Cardiac muscle cell (in vitro differentiated cells and primary cell): ENCODE results near the gene WDR88. TPM values are rescaled to one million over a fixed set of nuclear protein-coding genes. Genes with fewer than 3 reads are reported as not detected.

Experiments
- DNase-seq, 2 donors: peaks; one replicate each; pipeline versions ENCODE4 v3.0.0 to v3.0.0-alpha.2; 2010 to 2017; ENCODE audit warnings: low read depth in 1 of 2, low spot score in 1 of 2
- H3K27ac ChIP-seq: fragments of 200-600 bp; sonication (generic); 2 replicates; pipeline ENCODE4 v1.5.1; 2016
- H3K27me3 ChIP-seq: fragments of 200-600 bp; sonication (generic); 2 replicates; pipeline ENCODE4 v1.6.0; 2016; ENCODE audit warnings: control low read depth
- H3K36me3 ChIP-seq: fragments of 200-600 bp; sonication (generic); 2 replicates; pipeline ENCODE4 v1.5.1; 2016; ENCODE audit warnings: control low read depth
- H3K4me1 ChIP-seq: fragments of 200-600 bp; sonication (generic); 2 replicates; pipeline ENCODE4 v1.8.1; 2017; ENCODE audit warnings: low read depth, mild to moderate bottlenecking, mixed run types
- H3K4me3 ChIP-seq: fragments of 200-600 bp; sonication (generic); 2 replicates; pipeline ENCODE4 v1.5.1; 2016; ENCODE audit warnings: mild to moderate bottlenecking
- H3K9me3 ChIP-seq: fragments of 200-600 bp; sonication (generic); 2 replicates; pipeline ENCODE4 v1.5.1; 2017; ENCODE audit warnings: low read depth, mild to moderate bottlenecking, control low read depth
- CTCF ChIP-seq: IDR thresholded peaks from 2 replicates; pipeline ENCODE4 v1.5.1; 2012; ENCODE audit warnings: low read depth, mild to moderate bottlenecking, low read length
- polyA plus RNA-seq: library from polyadenylated mRNA; unstranded; fragments of >200 nt; fragmentation: Nextera tagmentation; extraction: Ambion mirVana; gene quantifications from 2 replicates; pipeline ENCODE4 v1.2.1, GENCODE V29; 2016
- total RNA-seq: library from RNA; depleted of rRNA; stranded (reverse); fragments of >200 nt; gene quantifications from 2 replicates; pipeline ENCODE4 v1.2.3, GENCODE V29; 2016

Gene WDR88
- total and polyA plus RNA-seq, 2 experiments from 2014 or later: 0.78 TPM; not detected in 1

- no peaks in the 10 kb centered on the region for H3K27me3 ChIP-seq
- no peak overlapping the region for H3K4me3 ChIP-seq
- no peaks in the 10 kb centered on the region for H3K36me3 ChIP-seq
- no peak overlapping the region for H3K27ac ChIP-seq
- no peaks in the 10 kb centered on the region for H3K9me3 ChIP-seq
- DNase-seq: no peak
- H3K4me1 ChIP-seq: no peaks in the 10 kb centered on the region
- no peak for TF ChIP-seq CTCF
Measured at GRCh38 chr19:33196446-33197193, 64.7 kb downstream of the WDR88 start.

GRCh38 chr19:33197591-33198000 lies 65.7 kb downstream of the WDR88 start:
- Histone ChIP-seq H3K27ac (no peak overlapping the region), H3K4me1 (no peaks in the 10 kb centered on the region), H3K9me3 (no peaks in the 10 kb centered on the region), H3K4me3 (no peak overlapping the region), H3K27me3 (no peaks in the 10 kb centered on the region), H3K36me3 (no peaks in the 10 kb centered on the region)
- no peak for TF ChIP-seq CTCF
- DNase-seq: no peak

- H3K27me3 ChIP-seq: no peaks in the 10 kb centered on the region
- H3K36me3 ChIP-seq: no peaks in the 10 kb centered on the region
- H3K4me1 ChIP-seq: no peaks in the 10 kb centered on the region
- H3K4me3 ChIP-seq: no peak overlapping the region
- no peaks in the 10 kb centered on the region for H3K9me3 ChIP-seq
- no peak overlapping the region for H3K27ac ChIP-seq
- no peak for DNase-seq
- no peak for TF ChIP-seq CTCF
Measured at GRCh38 chr19:33198169-33198568, 66.3 kb downstream of the WDR88 start.

- Histone ChIP-seq H3K4me3 (no peak overlapping the region), H3K9me3 (no peaks in the 10 kb centered on the region), H3K4me1 (no peaks in the 10 kb centered on the region), H3K36me3 (no peaks in the 10 kb centered on the region), H3K27me3 (no peaks in the 10 kb centered on the region), H3K27ac (no peak overlapping the region)
- no peak for DNase-seq
- TF ChIP-seq CTCF: no peak
Measured at GRCh38 chr19:33199441-33200265, 67.7 kb downstream of the WDR88 start.

GRCh38 chr19:33201473-33201872 lies 69.6 kb downstream of the WDR88 start:
- no peaks in the 10 kb centered on the region for H3K4me1 ChIP-seq
- no peak for DNase-seq
- no peaks in the 10 kb centered on the region for H3K9me3 ChIP-seq
- no peaks in the 10 kb centered on the region for H3K36me3 ChIP-seq
- TF ChIP-seq CTCF: no peak
- no peak overlapping the region for H3K27ac ChIP-seq
- no peak overlapping the region for H3K4me3 ChIP-seq
- no peaks in the 10 kb centered on the region for H3K27me3 ChIP-seq
